ENCODE results near the gene PLXDC1. TPM values are rescaled to one million over a fixed set of nuclear protein-coding genes. Genes with fewer than 3 reads are reported as not detected.
A peak's percentile ranks its signal among the peaks of the same experiment; 100 is the strongest.

Gene PLXDC1
- total and polyA plus RNA-seq, 2 of the 8 experiments (the other 6 are each of a cell fraction or from before 2014, with no cell fraction given) = 4.1 to 14.6 TPM

- no peak overlapping the region for H2BK15ac ChIP-seq (ENCODE audit: low read length)
- DNase-seq (ENCODE audit: low read depth in 1 of 2, low spot score in 2 of 2) = no peak
- H3K9me3 ChIP-seq (ENCODE audit: insufficient read depth in 2 of 2, low read depth in 1 of 2, low read length in 1 of 2) = no peaks in the 10 kb centered on the region
- no peak for FAIRE-seq
- H3K27ac ChIP-seq (ENCODE audit: low read depth, low read length) = no peak overlapping the region
- H3K36me3 ChIP-seq (ENCODE audit: control insufficient read depth in 2 of 4, insufficient read depth in 4 of 4, low read length in 3 of 4) = no peaks in the 10 kb centered on the region
- CTCF ChIA-PET (ENCODE audit: partially characterized antibody) = interaction anchor here (0.5 to 10.8 kb wide), 19 partner anchors 8 to 184 kb away, joined by 3 to 151 read pairs (median 6); partner anchors contain the start of gene PLXDC1
- WGBS, 2 experiments (ENCODE audit: extremely low coverage in 1 of 2, insufficient coverage in 1 of 2, insufficient read length in 1 of 2, insufficient replicate concordance in 2 of 2, low coverage in 1 of 2, low lambda C conversion rate in 2 of 2, missing lambda C conversion rate in 1 of 2) = 65% methylated on average over 7 of the region's 7 CpGs; no CpG with 5 or more reads in 1 of the 2 experiments
- peaks cover 14 to 31% (median 25%) of the 10 kb centered on the region in 4 experiments for H3K27me3 ChIP-seq (replicated peaks in 1 of 4; ENCODE audit: control insufficient read depth in 3 of 4, extremely low read depth in 1 of 4, insufficient read depth in 3 of 4, low read length in 3 of 4)
- no peak overlapping the region for H3K9ac ChIP-seq (replicated peaks in 1 of 4; ENCODE audit: extremely low read depth in 1 of 4, low read depth in 3 of 4, low read length in 3 of 4)
- peaks cover 0 to 8% (median 6%) of the 10 kb centered on the region in 4 experiments; a peak in 5 of 7 replicates for H3K4me1 ChIP-seq (replicated peaks in 1 of 4; ENCODE audit: control insufficient read depth in 3 of 4, insufficient read depth in 4 of 4, low read length in 3 of 4)
- H3K23ac ChIP-seq (ENCODE audit: insufficient read length) = no peak overlapping the region
- H4K5ac ChIP-seq (ENCODE audit: insufficient read length, low read depth, low read length) = no peak overlapping the region
- H3K79me1 ChIP-seq (ENCODE audit: low read depth, low read length) = no peaks in the 10 kb centered on the region
- POLR2A ChIA-PET (ENCODE audit: partially characterized antibody) = interaction anchor here (1.0 to 3.9 kb wide), 8 partner anchors 8 to 312 kb away, joined by 3 to 35 read pairs (median 4); partner anchors contain the start of gene RPL19
- H2BK20ac ChIP-seq (ENCODE audit: low read length) = 0 out of 2 replicates have a peak overlapping the region, but pooled peaks have one; percentile 43
- no peak overlapping the region for H2BK12ac ChIP-seq (ENCODE audit: low read depth, low read length)
- peak overlapping the region; percentile 49; the same call in 1 of the 2 replicates for H2BK5ac ChIP-seq (ENCODE audit: low read depth, low read length)
- no peak overlapping the region for H3K4ac ChIP-seq (replicated peaks; ENCODE audit: insufficient read length, low read depth, low read length)
- peak overlapping the region in 1 of 4 experiments; percentile 84; a peak in 1 of 8 replicates for H3K4me3 ChIP-seq (ENCODE audit: extremely low read depth in 1 of 4, insufficient read depth in 2 of 4, low read depth in 3 of 4, low read length in 4 of 4)
- no peak overlapping the region for H3K18ac ChIP-seq (ENCODE audit: extremely low read depth, low read length)
- H2AK5ac ChIP-seq (ENCODE audit: low read depth, low read length) = no peak overlapping the region
- no peak overlapping the region for H4K91ac ChIP-seq (replicated peaks; ENCODE audit: insufficient read length, low read length)
- H2BK120ac ChIP-seq (replicated peaks; ENCODE audit: low read depth, low read length) = no peak overlapping the region
- H3K14ac ChIP-seq (ENCODE audit: insufficient read length) = no peak overlapping the region
- H2AFZ ChIP-seq (ENCODE audit: low read length) = no peak overlapping the region
- peaks cover 12% of the 10 kb centered on the region; the same call in 1 of the 2 replicates for H3K23me2 ChIP-seq (ENCODE audit: low read depth, low read length)
- no peaks in the 10 kb centered on the region for H3K79me2 ChIP-seq (ENCODE audit: control insufficient read depth in 1 of 2, insufficient read depth in 2 of 2, low read length in 2 of 2)
- H3K56ac ChIP-seq (replicated peaks; ENCODE audit: insufficient read length, low read depth, low read length) = no peak overlapping the region
- H4K8ac ChIP-seq (ENCODE audit: extremely low read depth, insufficient read depth, low read length) = no peak overlapping the region; the same call in 1 of the 2 replicates
- H4K20me1 ChIP-seq (replicated peaks in 1 of 2; ENCODE audit: control insufficient read depth in 1 of 2, insufficient read depth in 2 of 2, low read length in 2 of 2) = no peaks in the 10 kb centered on the region
- peak overlapping the region in 1 of 2 experiments; percentile 96; a peak in 2 of 4 replicates for H3K4me2 ChIP-seq (ENCODE audit: insufficient read depth in 1 of 2, low read depth in 2 of 2, low read length in 2 of 2)
- TF ChIP-seq CTBP2 (IDR thresholded peaks at IDR 0.05; ENCODE audit: borderline replicate concordance, insufficient read depth, insufficient read length, low read length) = no peak
- TF ChIP-seq MAX (IDR thresholded peaks at IDR 0.05) = no peak
- no peak for TF ChIP-seq CBX8 (IDR thresholded peaks at IDR 0.05; ENCODE audit: borderline replicate concordance, low read depth, low read length)
These were observed 15.2 kb upstream of the PLXDC1 start for GRCh38 chr17:39166437-39167335.

Data from H1 (cell line).